HL-60 (cell line): ENCODE results near the gene JAK1.

ENCODE experiments used
- GABPA ChIP-seq: IDR thresholded peaks from 2 replicates; pipeline ENCODE4 v1.6.1; 2012; ENCODE audit warnings: low read depth
- POLR2AphosphoS5 ChIP-seq: IDR thresholded peaks from 2 replicates; pipeline ENCODE4 v1.6.1; 2012; ENCODE audit warnings: low read depth
- SPI1 ChIP-seq: IDR thresholded peaks from 2 replicates; pipeline ENCODE4 v1.6.1; 2012; ENCODE audit warnings: low read depth, mild to moderate bottlenecking, borderline replicate concordance
- TF ChIP-seq, protein P1 (sequence below): IDR thresholded peaks from one replicate; pipeline ENCODE4 v1.5.1; 2011; ENCODE audit warnings: low read length, control low read depth, inconsistent platforms; ENCODE audit not compliant: insufficient read depth
- TF ChIP-seq, protein P2 (sequence below): IDR thresholded peaks from 2 replicates; pipeline ENCODE4 v1.6.1; 2012; ENCODE audit warnings: low read depth; ENCODE audit not compliant: insufficient replicate concordance

DNA sequence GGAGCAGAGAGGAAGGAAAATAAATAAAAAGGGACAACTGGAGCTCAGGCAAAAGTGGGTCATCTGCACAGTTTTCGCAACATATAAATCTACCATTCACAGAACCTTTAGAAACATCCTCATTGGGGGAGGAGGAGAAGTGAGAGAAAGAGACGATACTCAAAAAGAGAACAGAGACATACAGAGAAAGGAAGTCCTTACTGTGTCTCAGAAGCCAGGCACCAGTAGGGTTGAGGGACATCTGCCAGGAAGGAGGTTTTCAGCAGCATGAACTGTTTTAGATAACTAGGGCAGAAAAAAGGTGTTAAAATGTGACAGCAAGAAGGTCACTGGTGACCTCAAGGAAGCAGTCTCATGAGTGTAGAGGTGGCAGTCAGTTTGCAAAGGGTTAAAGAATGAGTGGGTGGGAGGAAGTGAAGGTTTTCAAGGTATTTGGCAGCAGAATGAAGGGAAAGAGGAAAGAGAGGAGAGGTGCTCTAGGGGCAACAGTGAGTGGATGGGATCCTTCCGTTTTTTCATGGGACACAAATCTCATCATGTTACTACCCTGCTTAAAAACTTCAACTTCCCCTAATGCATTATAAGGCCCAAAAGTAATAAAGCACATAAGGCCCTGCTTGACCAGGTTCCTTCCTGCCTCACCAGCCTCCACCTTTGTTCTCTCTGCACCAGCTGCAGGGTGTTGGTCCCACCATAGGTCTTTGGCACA is 9.5 kb downstream of the JAK1 start:
- TF ChIP-seq, protein P1, sequence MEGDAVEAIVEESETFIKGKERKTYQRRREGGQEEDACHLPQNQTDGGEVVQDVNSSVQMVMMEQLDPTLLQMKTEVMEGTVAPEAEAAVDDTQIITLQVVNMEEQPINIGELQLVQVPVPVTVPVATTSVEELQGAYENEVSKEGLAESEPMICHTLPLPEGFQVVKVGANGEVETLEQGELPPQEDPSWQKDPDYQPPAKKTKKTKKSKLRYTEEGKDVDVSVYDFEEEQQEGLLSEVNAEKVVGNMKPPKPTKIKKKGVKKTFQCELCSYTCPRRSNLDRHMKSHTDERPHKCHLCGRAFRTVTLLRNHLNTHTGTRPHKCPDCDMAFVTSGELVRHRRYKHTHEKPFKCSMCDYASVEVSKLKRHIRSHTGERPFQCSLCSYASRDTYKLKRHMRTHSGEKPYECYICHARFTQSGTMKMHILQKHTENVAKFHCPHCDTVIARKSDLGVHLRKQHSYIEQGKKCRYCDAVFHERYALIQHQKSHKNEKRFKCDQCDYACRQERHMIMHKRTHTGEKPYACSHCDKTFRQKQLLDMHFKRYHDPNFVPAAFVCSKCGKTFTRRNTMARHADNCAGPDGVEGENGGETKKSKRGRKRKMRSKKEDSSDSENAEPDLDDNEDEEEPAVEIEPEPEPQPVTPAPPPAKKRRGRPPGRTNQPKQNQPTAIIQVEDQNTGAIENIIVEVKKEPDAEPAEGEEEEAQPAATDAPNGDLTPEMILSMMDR: no peak
- TF ChIP-seq POLR2AphosphoS5 (no peak), SPI1 (peak; percentile 36; the same call in 1 of the 2 replicates), GABPA (no peak)
- TF ChIP-seq, protein P2, sequence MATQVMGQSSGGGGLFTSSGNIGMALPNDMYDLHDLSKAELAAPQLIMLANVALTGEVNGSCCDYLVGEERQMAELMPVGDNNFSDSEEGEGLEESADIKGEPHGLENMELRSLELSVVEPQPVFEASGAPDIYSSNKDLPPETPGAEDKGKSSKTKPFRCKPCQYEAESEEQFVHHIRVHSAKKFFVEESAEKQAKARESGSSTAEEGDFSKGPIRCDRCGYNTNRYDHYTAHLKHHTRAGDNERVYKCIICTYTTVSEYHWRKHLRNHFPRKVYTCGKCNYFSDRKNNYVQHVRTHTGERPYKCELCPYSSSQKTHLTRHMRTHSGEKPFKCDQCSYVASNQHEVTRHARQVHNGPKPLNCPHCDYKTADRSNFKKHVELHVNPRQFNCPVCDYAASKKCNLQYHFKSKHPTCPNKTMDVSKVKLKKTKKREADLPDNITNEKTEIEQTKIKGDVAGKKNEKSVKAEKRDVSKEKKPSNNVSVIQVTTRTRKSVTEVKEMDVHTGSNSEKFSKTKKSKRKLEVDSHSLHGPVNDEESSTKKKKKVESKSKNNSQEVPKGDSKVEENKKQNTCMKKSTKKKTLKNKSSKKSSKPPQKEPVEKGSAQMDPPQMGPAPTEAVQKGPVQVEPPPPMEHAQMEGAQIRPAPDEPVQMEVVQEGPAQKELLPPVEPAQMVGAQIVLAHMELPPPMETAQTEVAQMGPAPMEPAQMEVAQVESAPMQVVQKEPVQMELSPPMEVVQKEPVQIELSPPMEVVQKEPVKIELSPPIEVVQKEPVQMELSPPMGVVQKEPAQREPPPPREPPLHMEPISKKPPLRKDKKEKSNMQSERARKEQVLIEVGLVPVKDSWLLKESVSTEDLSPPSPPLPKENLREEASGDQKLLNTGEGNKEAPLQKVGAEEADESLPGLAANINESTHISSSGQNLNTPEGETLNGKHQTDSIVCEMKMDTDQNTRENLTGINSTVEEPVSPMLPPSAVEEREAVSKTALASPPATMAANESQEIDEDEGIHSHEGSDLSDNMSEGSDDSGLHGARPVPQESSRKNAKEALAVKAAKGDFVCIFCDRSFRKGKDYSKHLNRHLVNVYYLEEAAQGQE: no peak
